ENCODE data around the gene YPEL2. TPM values are rescaled to one million over a fixed set of nuclear protein-coding genes. Genes with fewer than 3 reads are reported as not detected.

YPEL2 gene
- 10 to 100 TPM; 22.8 to 27.7 TPM for total RNA-seq
- 11.8 TPM for polyA plus RNA-seq (2013, experiment 1 of 2)
- polyA plus RNA-seq (2013, experiment 2 of 2): 12.1 TPM
- long read RNA-seq, experiment 1, full-length matches to known transcripts: 1 of 3 reads
- long read RNA-seq, experiment 1, partial matches to known transcripts: 0 of 3 reads
- long read RNA-seq, experiment 1, other reads (novel, unspliced or antisense): 2 of 3 reads
- long read RNA-seq, experiment 2, full-length matches to known transcripts: 61 of 93 reads
- long read RNA-seq, experiment 2, partial matches to known transcripts: 0 of 93 reads
- long read RNA-seq, experiment 2, other reads (novel, unspliced or antisense): 32 of 93 reads
- long read RNA-seq, experiment 3, full-length matches to known transcripts: 51 of 66 reads
- long read RNA-seq, experiment 3, partial matches to known transcripts: 0 of 66 reads
- long read RNA-seq, experiment 3, other reads (novel, unspliced or antisense): 15 of 66 reads
- long read RNA-seq, experiment 4, full-length matches to known transcripts: 1 of 26 reads
- long read RNA-seq, experiment 4, partial matches to known transcripts: 0 of 26 reads
- long read RNA-seq, experiment 4, other reads (novel, unspliced or antisense): 25 of 26 reads

- Mint-ChIP-seq H3K27me3 (ENCODE audit: insufficient read depth) (no peaks in the 10 kb centered on the region), H3K36me3 (ENCODE audit: low read depth) (no peaks in the 10 kb centered on the region), H3K4me3 (peak within 1 kb of the TSS; percentile 87), H3K4me1 (peaks cover 74% of the 10 kb centered on the region), H3K27ac (peak within 1 kb of the TSS; percentile 92), H3K9me3 (no peaks in the 10 kb centered on the region)
- no peaks in the 10 kb centered on the region for H3K9me3 ChIP-seq (ENCODE audit: control insufficient read depth, low read length)
- no peaks in the 10 kb centered on the region for H3K27me3 ChIP-seq (ENCODE audit: control insufficient read depth, insufficient read depth, low read length, poor library complexity, severe bottlenecking)
- TF ChIP-seq, protein P1, sequence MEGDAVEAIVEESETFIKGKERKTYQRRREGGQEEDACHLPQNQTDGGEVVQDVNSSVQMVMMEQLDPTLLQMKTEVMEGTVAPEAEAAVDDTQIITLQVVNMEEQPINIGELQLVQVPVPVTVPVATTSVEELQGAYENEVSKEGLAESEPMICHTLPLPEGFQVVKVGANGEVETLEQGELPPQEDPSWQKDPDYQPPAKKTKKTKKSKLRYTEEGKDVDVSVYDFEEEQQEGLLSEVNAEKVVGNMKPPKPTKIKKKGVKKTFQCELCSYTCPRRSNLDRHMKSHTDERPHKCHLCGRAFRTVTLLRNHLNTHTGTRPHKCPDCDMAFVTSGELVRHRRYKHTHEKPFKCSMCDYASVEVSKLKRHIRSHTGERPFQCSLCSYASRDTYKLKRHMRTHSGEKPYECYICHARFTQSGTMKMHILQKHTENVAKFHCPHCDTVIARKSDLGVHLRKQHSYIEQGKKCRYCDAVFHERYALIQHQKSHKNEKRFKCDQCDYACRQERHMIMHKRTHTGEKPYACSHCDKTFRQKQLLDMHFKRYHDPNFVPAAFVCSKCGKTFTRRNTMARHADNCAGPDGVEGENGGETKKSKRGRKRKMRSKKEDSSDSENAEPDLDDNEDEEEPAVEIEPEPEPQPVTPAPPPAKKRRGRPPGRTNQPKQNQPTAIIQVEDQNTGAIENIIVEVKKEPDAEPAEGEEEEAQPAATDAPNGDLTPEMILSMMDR (conservative IDR thresholded peaks at IDR 0.05): no peak
- H3K4me1 ChIP-seq (ENCODE audit: control insufficient read depth, insufficient read depth, low read length): peaks cover 16% of the 10 kb centered on the region
- DNase-seq: peak; percentile 100
- H3K4me3 ChIP-seq (ENCODE audit: low read length): peak within 1 kb of the TSS; percentile 97
- H3K9ac ChIP-seq (ENCODE audit: extremely low read depth, low read length, poor library complexity, severe bottlenecking): peak within 1 kb of the TSS; percentile 76
- no peaks in the 10 kb centered on the region for H3K36me3 ChIP-seq (ENCODE audit: control insufficient read depth, insufficient read depth, low read length)
- H3K27ac ChIP-seq (ENCODE audit: low read depth, low read length): peak within 1 kb of the TSS; percentile 34
- WGBS, 2 experiments (ENCODE audit: insufficient coverage in 1 of 2, insufficient read length in 1 of 2): 1 to 2% methylated on average over 26 to 71 of the region's 71 CpGs
Observed at GRCh38 chr17:59331129-59331928, at the start of gene YPEL2. YPEL2 (plus strand) TSS chr17:59331655; CDS start chr17:59353410, 21,755 bp downstream.

- Histone ChIP-seq H3K27me3 (ENCODE audit: control insufficient read depth, insufficient read depth, low read length, poor library complexity, severe bottlenecking) (no peaks in the 10 kb centered on the region), H3K4me1 (ENCODE audit: control insufficient read depth, insufficient read depth, low read length) (no peaks in the 10 kb centered on the region), H3K27ac (ENCODE audit: low read depth, low read length) (no peak overlapping the region), H3K9ac (ENCODE audit: extremely low read depth, low read length, poor library complexity, severe bottlenecking) (no peak overlapping the region), H3K4me3 (ENCODE audit: low read length) (no peak overlapping the region), H3K9me3 (ENCODE audit: control insufficient read depth, low read length) (no peaks in the 10 kb centered on the region), H3K36me3 (ENCODE audit: control insufficient read depth, insufficient read depth, low read length) (no peaks in the 10 kb centered on the region)
- Mint-ChIP-seq H3K4me1 (peaks cover 3% of the 10 kb centered on the region), H3K27ac (no peak overlapping the region), H3K4me3 (no peak overlapping the region), H3K9me3 (peaks cover 8% of the 10 kb centered on the region), H3K27me3 (ENCODE audit: insufficient read depth) (peaks cover 15% of the 10 kb centered on the region), H3K36me3 (ENCODE audit: low read depth) (peaks cover 10% of the 10 kb centered on the region)
- no peak for DNase-seq
- TF ChIP-seq, protein P1 (conservative IDR thresholded peaks at IDR 0.05): no peak
- WGBS, 2 experiments (ENCODE audit: insufficient coverage in 1 of 2, insufficient read length in 1 of 2): 80 to 89% methylated on average over 4 of the region's 4 CpGs
Observed at GRCh38 chr17:59284317-59284716, 47.1 kb upstream of the YPEL2 start.

DNA sequence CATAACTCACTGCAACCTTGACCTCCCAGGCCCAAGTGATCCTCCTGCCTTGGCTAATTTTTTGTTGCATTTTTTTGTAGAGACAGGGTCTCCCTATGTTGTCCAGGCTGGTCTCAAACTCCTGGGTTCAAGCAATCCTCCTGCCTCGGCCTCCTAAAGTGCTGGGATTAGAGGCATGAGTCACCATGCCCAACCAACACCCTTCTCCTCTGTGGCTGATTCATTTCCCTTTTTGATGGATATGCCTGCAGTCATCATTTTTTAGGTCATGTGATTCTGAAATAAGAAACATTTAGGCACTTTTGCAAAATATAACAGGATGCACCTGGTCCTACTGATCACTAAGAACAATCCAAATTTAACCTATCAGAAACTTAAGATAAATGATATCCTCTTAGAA lies 44.0 kb upstream of the YPEL2 start:
- TF ChIP-seq, protein P1 (conservative IDR thresholded peaks at IDR 0.05): no peak
- H3K27ac Mint-ChIP-seq: no peak overlapping the region
- WGBS, 2 experiments (ENCODE audit: insufficient coverage in 1 of 2, insufficient read length in 1 of 2): 84 to 100% methylated on average over 1 of the region's 1 CpG
- H3K9me3 Mint-ChIP-seq: peaks cover 3% of the 10 kb centered on the region
- peaks cover 4% of the 10 kb centered on the region for H3K36me3 Mint-ChIP-seq (ENCODE audit: low read depth)
- H3K4me1 Mint-ChIP-seq: peaks cover 18% of the 10 kb centered on the region
- peaks cover 23% of the 10 kb centered on the region for H3K27me3 Mint-ChIP-seq (ENCODE audit: insufficient read depth)
- Histone ChIP-seq H3K4me3 (ENCODE audit: low read length) (no peak overlapping the region), H3K27me3 (ENCODE audit: control insufficient read depth, insufficient read depth, low read length, poor library complexity, severe bottlenecking) (no peaks in the 10 kb centered on the region), H3K9ac (ENCODE audit: extremely low read depth, low read length, poor library complexity, severe bottlenecking) (no peak overlapping the region), H3K4me1 (ENCODE audit: control insufficient read depth, insufficient read depth, low read length) (peaks cover 4% of the 10 kb centered on the region), H3K36me3 (ENCODE audit: control insufficient read depth, insufficient read depth, low read length) (no peaks in the 10 kb centered on the region), H3K27ac (ENCODE audit: low read depth, low read length) (no peak overlapping the region), H3K9me3 (ENCODE audit: control insufficient read depth, low read length) (no peaks in the 10 kb centered on the region)
- no peak overlapping the region for H3K4me3 Mint-ChIP-seq
- no peak for DNase-seq
